Progenitor cell of endocrine pancreas (in vitro differentiated cells): Measurements from ENCODE around the gene LPCAT1. TPM values are rescaled to one million over a fixed set of nuclear protein-coding genes. Genes with fewer than 3 reads are reported as not detected.

ENCODE experiments used
- DNase-seq: peaks from one replicate; pipeline ENCODE4 v3.0.0; 2021; ENCODE audit warnings: low spot score; ENCODE audit not compliant: unreplicated experiment
- H3K27ac Mint-ChIP-seq: 2 replicates; pipeline ENCODE4 v1.8.0; 2021; ENCODE audit warnings: mild to moderate bottlenecking, moderate library complexity, mixed read lengths
- H3K27me3 Mint-ChIP-seq: 2 replicates; pipeline ENCODE4 v1.8.0; 2021; ENCODE audit warnings: mixed read lengths
- H3K36me3 Mint-ChIP-seq: 2 replicates; pipeline ENCODE4 v1.8.0; 2022; ENCODE audit warnings: mixed read lengths; ENCODE audit not compliant: insufficient read depth
- H3K4me1 Mint-ChIP-seq: 2 replicates; pipeline ENCODE4 v1.8.0; 2021; ENCODE audit warnings: low read depth, mixed read lengths
- H3K4me3 Mint-ChIP-seq: 2 replicates; pipeline ENCODE4 v1.8.0; 2021; ENCODE audit warnings: low read depth, mild to moderate bottlenecking, moderate library complexity, mixed read lengths
- H3K9me3 Mint-ChIP-seq: 2 replicates; pipeline ENCODE4 v1.8.0; 2021; ENCODE audit warnings: low read depth, mixed read lengths
- CTCF ChIP-seq: fragments of 200-600 bp; sonication (generic); IDR thresholded peaks from one replicate; pipeline ENCODE4 v1.5.0; 2021; ENCODE audit warnings: antibody characterized with exemption, mild to moderate bottlenecking; ENCODE audit not compliant: unreplicated experiment
- total RNA-seq: library from RNA; stranded (reverse); gene quantifications from 2 replicates; pipeline ENCODE4 v1.2.1, GENCODE V29; 2021

LPCAT1 gene
- total RNA-seq, 1 donor from 2014 or later, result 73.3 TPM

GRCh38 chr5:1420211-1421195 is 103.3 kb downstream of the LPCAT1 start:
- Mint-ChIP-seq H3K27me3 (peaks cover 31% of the 10 kb centered on the region), H3K9me3 (no peaks in the 10 kb centered on the region), H3K4me3 (no peak overlapping the region), H3K27ac (no peak overlapping the region), H3K36me3 (no peaks in the 10 kb centered on the region), H3K4me1 (no peaks in the 10 kb centered on the region)
- DNase-seq, result no peak
- no peak for TF ChIP-seq CTCF

GRCh38 chr5:1419476-1420210 is 104.1 kb downstream of the LPCAT1 start:
- DNase-seq, result no peak
- Mint-ChIP-seq H3K4me1 (no peaks in the 10 kb centered on the region), H3K27ac (no peak overlapping the region), H3K9me3 (no peaks in the 10 kb centered on the region), H3K4me3 (no peak overlapping the region), H3K36me3 (no peaks in the 10 kb centered on the region), H3K27me3 (peaks cover 35% of the 10 kb centered on the region)
- no peak for TF ChIP-seq CTCF

- Mint-ChIP-seq H3K27me3 (peaks cover 33% of the 10 kb centered on the region), H3K27ac (no peak overlapping the region), H3K4me3 (no peak overlapping the region), H3K36me3 (no peaks in the 10 kb centered on the region), H3K4me1 (no peaks in the 10 kb centered on the region), H3K9me3 (no peaks in the 10 kb centered on the region)
- no peak for TF ChIP-seq CTCF
- no peak for DNase-seq
Measured at GRCh38 chr5:1418921-1419280, 104.9 kb downstream of the LPCAT1 start.

- Mint-ChIP-seq H3K4me3 (no peak overlapping the region), H3K4me1 (no peaks in the 10 kb centered on the region), H3K27ac (no peak overlapping the region), H3K36me3 (no peaks in the 10 kb centered on the region), H3K27me3 (peaks cover 33% of the 10 kb centered on the region), H3K9me3 (no peaks in the 10 kb centered on the region)
- no peak for DNase-seq
- no peak for TF ChIP-seq CTCF
Measured at GRCh38 chr5:1418238-1418920, 105.4 kb downstream of the LPCAT1 start.
